MCF 10A (cell line): ENCODE measurements around the gene TMPRSS9. TPM values are rescaled to one million over a fixed set of nuclear protein-coding genes. Genes with fewer than 3 reads are reported as not detected.
A peak's percentile ranks its signal among the peaks of the same experiment; 100 is the strongest.

Experiments used
- BruUV-seq: library from RNA; stranded (reverse); fragments of 400-500 nt; replicated peaks from 2 replicates; lab custom pipeline; 2021; lab: Mats Ljungman, UMichigan
- CTCF ChIA-PET: fragments of 300-600 bp; sonication (Branson Sonifier 250); formaldehyde crosslinking; extraction: SDS; loops from one replicate; lab custom pipeline; 2021; ENCODE audit warnings: antibody characterized with exemption, inconsistent platforms; lab: Yijun Ruan, JAX
- POLR2A ChIA-PET: fragments of 300-600, 350-650 bp; sonication (Branson Sonifier 250); formaldehyde crosslinking; extraction: SDS; loops from one replicate; lab custom pipeline; 2020; ENCODE audit warnings: antibody characterized with exemption, inconsistent platforms; lab: Yijun Ruan, JAX
- DNase-seq: peaks from one replicate; pipeline ENCODE4 v3.0.0-alpha.2; 2018; ENCODE audit not compliant: unreplicated experiment
- H3K27ac Mint-ChIP-seq: one replicate; pipeline ENCODE4 v1.8.0; 2022; ENCODE audit warnings: mild to moderate bottlenecking, low read depth, mixed read lengths; ENCODE audit not compliant: unreplicated experiment
- H3K27me3 Mint-ChIP-seq: one replicate; pipeline ENCODE4 v1.8.0; 2022; ENCODE audit warnings: mixed read lengths; ENCODE audit not compliant: insufficient read depth, unreplicated experiment
- H3K36me3 Mint-ChIP-seq: one replicate; pipeline ENCODE4 v1.8.0; 2022; ENCODE audit warnings: mild to moderate bottlenecking, moderate library complexity, mixed read lengths; ENCODE audit not compliant: insufficient read depth, unreplicated experiment
- H3K4me1 Mint-ChIP-seq: one replicate; pipeline ENCODE4 v1.8.0; 2022; ENCODE audit warnings: mixed read lengths; ENCODE audit not compliant: insufficient read depth, unreplicated experiment
- H3K4me3 Mint-ChIP-seq: one replicate; pipeline ENCODE4 v1.8.0; 2022; ENCODE audit warnings: mild to moderate bottlenecking, moderate library complexity, mixed read lengths; ENCODE audit not compliant: unreplicated experiment
- H3K9me3 Mint-ChIP-seq: one replicate; pipeline ENCODE4 v1.8.0; 2022; ENCODE audit warnings: mixed read lengths; ENCODE audit not compliant: unreplicated experiment
- intact Hi-C: fragments of 100-400 bp; cut with micrococcal nuclease; formaldehyde crosslinking; loops from 2 replicates; pipeline ENCODE4 v1.14.1; 2022
- total RNA-seq: library from RNA; stranded (reverse); gene quantifications from 2 replicates; pipeline ENCODE4 v1.2.3, GENCODE V29; 2022
- TF ChIP-seq, protein P1 (sequence below): fragments of 200-600 bp; IDR thresholded peaks from one replicate; pipeline ENCODE4 v1.8.0; 2022; ENCODE audit warnings: antibody characterized with exemption, mild to moderate bottlenecking; ENCODE audit not compliant: unreplicated experiment

TMPRSS9 gene
- total RNA-seq, 1 experiment from 2014 or later, result not detected

DNA sequence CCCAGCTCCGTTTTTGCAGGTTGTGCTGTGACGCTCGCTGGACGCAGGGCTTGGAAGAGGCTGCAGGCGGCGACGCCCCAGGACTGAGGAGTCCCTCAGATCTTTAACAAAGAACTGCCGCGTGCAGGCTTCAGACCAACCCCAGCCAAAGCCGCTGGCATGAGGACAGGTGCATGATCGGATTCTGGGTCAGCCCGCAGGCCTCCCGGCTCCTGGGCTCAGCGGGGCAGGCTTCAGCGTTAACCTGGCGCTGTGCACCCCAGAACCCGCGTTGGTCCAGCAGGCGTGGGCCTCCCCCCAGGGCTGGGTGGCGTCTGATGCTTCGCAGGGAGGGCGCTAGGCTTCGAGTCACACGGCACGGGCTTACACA is 68.2 kb downstream of the TMPRSS9 start:
- TF ChIP-seq, protein P1, sequence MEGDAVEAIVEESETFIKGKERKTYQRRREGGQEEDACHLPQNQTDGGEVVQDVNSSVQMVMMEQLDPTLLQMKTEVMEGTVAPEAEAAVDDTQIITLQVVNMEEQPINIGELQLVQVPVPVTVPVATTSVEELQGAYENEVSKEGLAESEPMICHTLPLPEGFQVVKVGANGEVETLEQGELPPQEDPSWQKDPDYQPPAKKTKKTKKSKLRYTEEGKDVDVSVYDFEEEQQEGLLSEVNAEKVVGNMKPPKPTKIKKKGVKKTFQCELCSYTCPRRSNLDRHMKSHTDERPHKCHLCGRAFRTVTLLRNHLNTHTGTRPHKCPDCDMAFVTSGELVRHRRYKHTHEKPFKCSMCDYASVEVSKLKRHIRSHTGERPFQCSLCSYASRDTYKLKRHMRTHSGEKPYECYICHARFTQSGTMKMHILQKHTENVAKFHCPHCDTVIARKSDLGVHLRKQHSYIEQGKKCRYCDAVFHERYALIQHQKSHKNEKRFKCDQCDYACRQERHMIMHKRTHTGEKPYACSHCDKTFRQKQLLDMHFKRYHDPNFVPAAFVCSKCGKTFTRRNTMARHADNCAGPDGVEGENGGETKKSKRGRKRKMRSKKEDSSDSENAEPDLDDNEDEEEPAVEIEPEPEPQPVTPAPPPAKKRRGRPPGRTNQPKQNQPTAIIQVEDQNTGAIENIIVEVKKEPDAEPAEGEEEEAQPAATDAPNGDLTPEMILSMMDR, result no peak
- intact Hi-C loops, result no loop called here
- Mint-ChIP-seq H3K27me3 (no peaks in the 10 kb centered on the region), H3K27ac (no peak overlapping the region), H3K4me1 (no peaks in the 10 kb centered on the region), H3K9me3 (no peaks in the 10 kb centered on the region), H3K4me3 (peak overlapping the region; percentile 93), H3K36me3 (peaks cover 40% of the 10 kb centered on the region)
- BruUV-seq, result TSS peak; percentile 7
- ChIA-PET CTCF (interaction anchor here (0.6 to 1.2 kb wide), 3 partner anchors 56 to 205 kb away, joined by 3 read pairs; no protein-coding TSS in a partner anchor), POLR2A (interaction anchor here (0.6 to 2.9 kb wide), 27 partner anchors 8 to 299 kb away, joined by 3 to 43 read pairs (median 4); partner anchors contain the start of genes GADD45B, LMNB2 and PLEKHJ1)
- no peak for DNase-seq

DNA sequence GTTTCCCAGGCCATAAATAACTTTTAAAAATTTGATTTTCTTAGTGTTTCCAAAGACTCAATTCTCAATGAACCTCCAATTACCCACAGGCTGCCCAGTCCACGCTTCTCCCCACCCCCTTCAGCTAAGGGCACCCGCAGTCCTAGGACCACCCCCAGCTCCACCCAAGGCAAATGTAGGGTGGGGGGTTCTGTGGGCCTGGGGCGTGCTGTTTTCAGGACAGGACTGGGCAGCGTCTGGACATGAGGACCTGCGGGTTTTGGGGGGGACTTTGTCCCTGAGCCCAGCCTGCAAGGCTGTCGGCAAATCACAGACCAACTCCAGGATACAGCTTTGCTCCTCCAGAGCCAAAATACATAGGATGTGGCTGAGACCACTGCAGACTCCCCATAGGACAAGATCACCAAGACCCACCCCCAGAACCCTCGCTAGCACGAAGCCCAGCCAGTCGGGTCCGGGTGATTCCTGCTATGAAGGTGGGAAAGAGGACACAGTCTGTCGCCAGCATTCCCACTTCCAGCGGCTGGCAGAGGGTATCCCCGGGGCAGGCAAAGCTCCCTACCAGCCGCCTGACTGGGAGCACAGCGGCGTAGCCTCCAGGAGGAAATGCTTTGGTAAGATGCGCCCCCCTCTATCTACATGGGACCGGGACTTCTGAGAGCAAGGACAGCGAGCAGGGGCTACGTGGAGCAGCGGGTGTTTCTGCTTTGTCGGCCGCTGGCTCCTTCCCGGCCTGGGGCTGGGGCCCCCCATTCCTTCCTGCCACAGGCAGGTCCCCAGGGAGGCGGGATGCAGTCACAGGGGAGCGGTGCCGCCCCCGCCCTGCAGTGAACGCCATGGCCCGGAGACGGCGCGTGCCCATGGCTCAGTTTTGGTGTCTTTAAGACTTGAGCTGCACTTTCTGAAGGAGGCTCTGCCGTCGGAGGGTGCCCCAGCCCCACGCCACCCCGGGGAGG is 69.0 kb downstream of the TMPRSS9 start:
- intact Hi-C loops, result no loop called here
- ChIA-PET POLR2A (interaction anchor here (0.7 to 2.9 kb wide), 6 partner anchors 28 to 300 kb away, joined by 3 to 43 read pairs (median 6); partner anchors contain the start of genes GADD45B and LMNB2), CTCF (interaction anchor here (0.6 to 1.2 kb wide), 4 partner anchors 140 to 206 kb away, joined by 3 to 4 read pairs (median 3); no protein-coding TSS in a partner anchor)
- H3K27ac Mint-ChIP-seq, result no peak overlapping the region
- no peaks in the 10 kb centered on the region for H3K27me3 Mint-ChIP-seq
- H3K4me1 Mint-ChIP-seq, result no peaks in the 10 kb centered on the region
- TF ChIP-seq, protein P1, result no peak
- peaks cover 46% of the 10 kb centered on the region for H3K36me3 Mint-ChIP-seq
- no TSS peak for BruUV-seq
- H3K9me3 Mint-ChIP-seq, result no peaks in the 10 kb centered on the region
- no peak for DNase-seq
- no peak overlapping the region for H3K4me3 Mint-ChIP-seq

DNA sequence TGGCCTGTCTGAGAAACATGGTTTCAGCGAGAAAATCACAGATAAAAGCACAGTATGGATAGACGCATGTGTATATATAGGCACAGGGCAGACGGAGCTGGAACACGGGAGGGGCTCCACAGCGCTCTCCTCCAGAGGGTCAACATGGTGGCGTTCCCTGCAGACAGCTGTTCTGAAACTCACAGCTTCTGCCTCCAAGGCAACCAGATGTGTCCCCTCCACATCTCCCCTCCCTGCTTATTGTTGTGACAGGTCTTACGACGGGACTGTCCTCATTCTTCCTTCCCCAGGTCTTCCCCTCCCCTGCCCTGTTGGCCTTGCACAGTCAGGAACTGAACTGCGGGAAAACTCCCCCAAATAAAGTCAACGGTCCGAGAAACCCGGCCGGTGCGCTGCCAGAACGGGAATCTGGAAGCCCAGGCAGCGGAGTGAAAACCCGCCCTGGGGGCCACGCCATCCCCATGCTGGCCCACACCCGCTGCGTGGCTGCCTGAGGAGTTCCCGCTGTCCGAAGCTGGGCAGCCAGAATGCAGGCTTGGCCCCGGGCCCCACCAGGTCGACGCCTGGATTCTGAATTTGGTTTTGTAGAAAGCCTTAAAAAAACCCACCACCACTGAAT is 70.0 kb downstream of the TMPRSS9 start:
- ChIA-PET CTCF (interaction anchor here (0.6 to 0.7 kb wide), 2 partner anchors 141 to 205 kb away, joined by 3 to 4 read pairs; no protein-coding TSS in a partner anchor), POLR2A (interaction anchor here (1.0 kb wide), 1 partner anchor 46 kb away, joined by 3 read pairs; the partner anchor contains the start of gene GADD45B)
- DNase-seq, result no peak
- TF ChIP-seq, protein P1, result no peak
- no peak overlapping the region for H3K27ac Mint-ChIP-seq
- H3K4me3 Mint-ChIP-seq, result no peak overlapping the region
- peaks cover 53% of the 10 kb centered on the region for H3K36me3 Mint-ChIP-seq
- intact Hi-C loops, result no loop called here
- H3K27me3 Mint-ChIP-seq, result no peaks in the 10 kb centered on the region
- H3K4me1 Mint-ChIP-seq, result no peaks in the 10 kb centered on the region
- H3K9me3 Mint-ChIP-seq, result no peaks in the 10 kb centered on the region
- no TSS peak for BruUV-seq
